ENCODE results near the gene WNT7B. TPM values are rescaled to one million over a fixed set of nuclear protein-coding genes. Genes with fewer than 3 reads are reported as not detected.

The WNT7B gene
- total RNA-seq, 1 donor from 2014 or later, result 1.8 TPM

DNA sequence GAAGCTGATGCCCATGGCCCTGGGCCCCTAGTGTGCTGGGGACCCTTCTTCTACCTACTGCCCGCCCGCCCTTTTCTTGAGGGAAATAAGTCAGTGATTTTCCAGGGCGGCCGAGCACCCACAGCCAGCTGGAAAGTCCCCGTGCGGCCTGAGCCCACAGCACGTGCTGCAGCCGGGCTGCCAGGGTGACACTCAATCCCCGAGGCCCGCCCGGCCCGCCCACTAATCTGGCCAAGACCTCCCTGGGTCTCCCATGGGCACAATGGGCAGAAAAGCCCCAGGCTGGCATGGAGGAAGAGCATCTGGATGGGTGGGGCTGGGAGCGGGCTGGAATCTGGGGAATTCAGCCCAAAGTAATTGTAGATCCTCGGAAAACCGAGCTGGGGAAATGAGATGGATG, 24.8 kb downstream of the WNT7B start:
- Mint-ChIP-seq H3K4me1 (peaks cover 32% of the 10 kb centered on the region), H3K4me3 (no peak overlapping the region), H3K36me3 (peaks cover 6% of the 10 kb centered on the region), H3K27ac (no peak overlapping the region), H3K27me3 (ENCODE audit: insufficient read depth, low read depth) (peaks cover 9% of the 10 kb centered on the region), H3K9me3 (no peaks in the 10 kb centered on the region)
- Histone ChIP-seq H3F3A (ENCODE audit: low read depth) (no peaks in the 10 kb centered on the region), H3K9ac (no peak overlapping the region), H3K79me2 (ENCODE audit: low read depth) (no peaks in the 10 kb centered on the region), H3K4me2 (no peak overlapping the region), H3K36me3 (no peaks in the 10 kb centered on the region), H3K9me3 (ENCODE audit: low read depth) (no peaks in the 10 kb centered on the region), H4K20me1 (ENCODE audit: low read depth) (no peaks in the 10 kb centered on the region), H3K27ac (no peak overlapping the region), H3K27me3 (no peaks in the 10 kb centered on the region), H3K4me1 (peaks cover 4% of the 10 kb centered on the region), H3K4me3 (no peak overlapping the region), H2AFZ (replicated peaks) (no peak overlapping the region)
- no peak for DNase-seq (ENCODE audit: low spot score)
- TF ChIP-seq, protein P1, sequence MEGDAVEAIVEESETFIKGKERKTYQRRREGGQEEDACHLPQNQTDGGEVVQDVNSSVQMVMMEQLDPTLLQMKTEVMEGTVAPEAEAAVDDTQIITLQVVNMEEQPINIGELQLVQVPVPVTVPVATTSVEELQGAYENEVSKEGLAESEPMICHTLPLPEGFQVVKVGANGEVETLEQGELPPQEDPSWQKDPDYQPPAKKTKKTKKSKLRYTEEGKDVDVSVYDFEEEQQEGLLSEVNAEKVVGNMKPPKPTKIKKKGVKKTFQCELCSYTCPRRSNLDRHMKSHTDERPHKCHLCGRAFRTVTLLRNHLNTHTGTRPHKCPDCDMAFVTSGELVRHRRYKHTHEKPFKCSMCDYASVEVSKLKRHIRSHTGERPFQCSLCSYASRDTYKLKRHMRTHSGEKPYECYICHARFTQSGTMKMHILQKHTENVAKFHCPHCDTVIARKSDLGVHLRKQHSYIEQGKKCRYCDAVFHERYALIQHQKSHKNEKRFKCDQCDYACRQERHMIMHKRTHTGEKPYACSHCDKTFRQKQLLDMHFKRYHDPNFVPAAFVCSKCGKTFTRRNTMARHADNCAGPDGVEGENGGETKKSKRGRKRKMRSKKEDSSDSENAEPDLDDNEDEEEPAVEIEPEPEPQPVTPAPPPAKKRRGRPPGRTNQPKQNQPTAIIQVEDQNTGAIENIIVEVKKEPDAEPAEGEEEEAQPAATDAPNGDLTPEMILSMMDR (IDR thresholded peaks at IDR 0.05), result no peak
- TF ChIP-seq EZH2 (IDR thresholded peaks at IDR 0.05), result no peak
- no peak for TF ChIP-seq EZH2phosphoT487 (IDR thresholded peaks at IDR 0.05)

DNA sequence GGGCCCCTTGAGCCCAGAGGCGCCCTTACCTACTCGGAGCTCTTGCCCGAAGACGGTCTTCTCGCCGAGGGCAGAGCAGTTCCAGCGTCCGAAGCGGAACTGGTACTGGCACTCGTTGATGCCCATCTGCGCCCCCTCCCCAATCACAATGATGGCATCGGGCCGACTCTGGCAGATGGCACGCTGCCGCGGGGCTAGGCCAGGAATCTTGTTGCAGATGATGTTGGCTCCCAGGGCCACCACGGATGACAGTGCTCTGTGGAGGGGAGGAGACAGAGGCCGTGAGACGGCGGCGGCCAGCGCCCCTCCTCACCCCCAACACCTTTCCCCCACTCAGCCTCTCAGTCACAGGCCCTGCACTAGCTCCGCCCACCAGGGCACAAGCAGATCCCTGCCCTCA, 27.1 kb downstream of the WNT7B start:
- DNase-seq (ENCODE audit: low spot score), result no peak
- Mint-ChIP-seq H3K4me1 (peaks cover 36% of the 10 kb centered on the region), H3K27me3 (ENCODE audit: insufficient read depth, low read depth) (peaks cover 11% of the 10 kb centered on the region), H3K4me3 (no peak overlapping the region), H3K27ac (no peak overlapping the region), H3K36me3 (peaks cover 6% of the 10 kb centered on the region), H3K9me3 (no peaks in the 10 kb centered on the region)
- no peak overlapping the region for H2AFZ ChIP-seq (replicated peaks)
- H4K20me1 ChIP-seq (ENCODE audit: low read depth), result no peaks in the 10 kb centered on the region
- H3F3A ChIP-seq (ENCODE audit: low read depth), result no peaks in the 10 kb centered on the region
- H3K4me1 ChIP-seq, result peaks cover 4% of the 10 kb centered on the region
- TF ChIP-seq, protein P1 (IDR thresholded peaks at IDR 0.05), result no peak
- no peak for TF ChIP-seq EZH2phosphoT487 (IDR thresholded peaks at IDR 0.05)
- no peak for TF ChIP-seq EZH2 (IDR thresholded peaks at IDR 0.05)
- no peaks in the 10 kb centered on the region for H3K79me2 ChIP-seq (ENCODE audit: low read depth)
- H3K4me2 ChIP-seq, result no peak overlapping the region
- no peaks in the 10 kb centered on the region for H3K27me3 ChIP-seq
- no peaks in the 10 kb centered on the region for H3K9me3 ChIP-seq (ENCODE audit: low read depth)
- no peaks in the 10 kb centered on the region for H3K36me3 ChIP-seq
- H3K27ac ChIP-seq, result no peak overlapping the region
- H3K4me3 ChIP-seq, result no peak overlapping the region
- no peak overlapping the region for H3K9ac ChIP-seq

DNA sequence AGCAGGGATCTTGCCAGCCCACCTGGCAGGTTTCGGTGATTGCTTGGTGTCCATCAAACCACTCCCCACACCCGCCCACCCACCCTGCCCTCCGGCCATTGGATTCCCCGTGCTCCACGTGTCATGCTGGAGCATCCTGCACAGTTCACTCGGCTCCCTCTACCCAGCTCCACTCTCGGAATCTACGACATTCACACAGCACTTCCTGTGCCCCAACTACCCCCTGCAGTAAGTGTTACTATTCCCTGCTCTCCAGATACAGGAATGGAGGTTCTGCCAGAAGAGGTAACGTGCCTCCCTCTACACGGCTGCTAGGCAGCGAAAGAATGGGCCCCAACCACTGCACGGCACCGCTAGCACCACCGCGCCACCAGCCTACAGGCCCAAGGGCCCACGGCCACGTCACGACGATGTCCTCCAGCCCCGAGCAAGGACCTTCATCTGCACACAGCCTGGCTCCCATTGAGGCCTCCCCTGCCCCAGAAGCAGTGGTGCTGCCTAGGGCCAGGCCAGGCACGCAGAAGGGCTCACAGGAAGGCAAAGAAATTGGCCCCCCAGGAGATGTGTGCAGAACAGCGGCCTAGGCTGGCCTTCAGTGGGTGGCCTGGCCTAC, 27.6 kb downstream of the WNT7B start:
- Histone ChIP-seq H3K27ac (no peak overlapping the region), H3K79me2 (ENCODE audit: low read depth) (no peaks in the 10 kb centered on the region), H3F3A (ENCODE audit: low read depth) (no peaks in the 10 kb centered on the region), H2AFZ (replicated peaks) (no peak overlapping the region), H3K36me3 (no peaks in the 10 kb centered on the region), H3K9me3 (ENCODE audit: low read depth) (no peaks in the 10 kb centered on the region), H4K20me1 (ENCODE audit: low read depth) (no peaks in the 10 kb centered on the region), H3K9ac (no peak overlapping the region), H3K4me2 (no peak overlapping the region), H3K27me3 (no peaks in the 10 kb centered on the region), H3K4me3 (no peak overlapping the region), H3K4me1 (peaks cover 4% of the 10 kb centered on the region)
- Mint-ChIP-seq H3K36me3 (peaks cover 6% of the 10 kb centered on the region), H3K4me1 (peaks cover 36% of the 10 kb centered on the region), H3K4me3 (no peak overlapping the region), H3K9me3 (no peaks in the 10 kb centered on the region), H3K27me3 (ENCODE audit: insufficient read depth, low read depth) (peaks cover 13% of the 10 kb centered on the region), H3K27ac (peak overlapping the region; percentile 93)
- TF ChIP-seq, protein P1 (IDR thresholded peaks at IDR 0.05), result no peak
- TF ChIP-seq EZH2phosphoT487 (IDR thresholded peaks at IDR 0.05) (no peak), EZH2 (IDR thresholded peaks at IDR 0.05) (no peak)
- no peak for DNase-seq (ENCODE audit: low spot score)

All from neural progenitor cell (in vitro differentiated cells).